ENCODE measurements around the gene NUP210. TPM values are rescaled to one million over a fixed set of nuclear protein-coding genes. Genes with fewer than 3 reads are reported as not detected.

Gene NUP210
- total and polyA plus RNA-seq, 2 of the 13 experiments (the other 11 are each of a cell fraction or from before 2014, with no cell fraction given): 31.6 to 35.2 TPM

DNA sequence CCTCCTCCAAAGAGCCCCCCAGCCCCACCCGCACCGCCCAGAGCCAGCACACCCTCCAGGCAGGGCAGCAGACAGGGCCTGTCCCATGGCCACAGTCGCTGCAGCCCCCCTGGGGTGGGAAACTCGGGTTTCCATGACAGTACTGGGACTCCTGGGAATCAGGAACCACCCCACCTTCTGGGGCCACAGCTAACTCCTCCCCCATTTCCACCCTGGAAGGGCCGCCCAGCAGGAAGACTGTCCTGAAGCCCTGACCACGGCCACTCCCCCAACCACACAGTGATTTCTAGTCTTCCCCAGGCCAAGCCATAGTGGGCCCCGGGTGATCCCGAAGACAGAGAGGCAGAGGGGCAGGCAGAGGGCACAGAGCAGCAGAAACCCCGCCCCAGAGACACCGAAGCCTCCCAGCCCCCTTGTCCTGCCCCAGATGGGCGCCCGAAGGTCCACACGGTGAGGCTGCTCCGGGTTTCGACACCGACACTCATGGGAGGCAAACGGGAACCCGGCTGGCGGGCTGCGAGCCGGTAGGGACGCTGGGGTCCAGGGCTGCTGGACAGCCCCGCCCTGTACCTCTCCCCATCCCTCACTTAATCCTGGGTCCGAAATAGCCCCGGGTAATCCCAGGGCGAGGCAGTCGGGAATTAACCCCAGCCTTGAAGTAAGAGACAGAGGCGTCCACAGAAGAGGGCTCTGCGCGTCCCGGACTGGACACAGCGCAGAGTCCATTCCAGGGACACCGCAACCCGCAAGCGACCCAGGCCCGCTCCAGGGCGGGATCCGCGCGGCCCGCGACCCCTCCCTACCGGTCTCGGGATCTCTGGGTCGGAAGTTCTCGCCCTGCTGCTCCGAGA is 138.4 kb downstream of the NUP210 start (continued):
- no peak for TF ChIP-seq TCF12 (IDR thresholded peaks at IDR 0.05)
- no peak for TF ChIP-seq TCF12 (CRISPR knock-in tag; IDR thresholded peaks at IDR 0.05)
- TF ChIP-seq ZNF570 (CRISPR knock-in tag; IDR thresholded peaks at IDR 0.05; ENCODE audit: borderline replicate concordance): no peak
- TF ChIP-seq, protein P1, sequence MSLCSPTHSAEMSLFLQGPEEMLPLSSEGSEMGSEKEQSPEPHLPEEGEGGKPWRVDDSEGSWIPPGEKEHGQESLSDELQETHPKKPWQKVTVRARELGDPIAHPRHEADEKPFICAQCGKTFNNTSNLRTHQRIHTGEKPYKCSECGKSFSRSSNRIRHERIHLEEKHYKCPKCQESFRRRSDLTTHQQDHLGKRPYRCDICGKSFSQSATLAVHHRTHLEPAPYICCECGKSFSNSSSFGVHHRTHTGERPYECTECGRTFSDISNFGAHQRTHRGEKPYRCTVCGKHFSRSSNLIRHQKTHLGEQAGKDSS (CRISPR knock-in tag; IDR thresholded peaks at IDR 0.05; ENCODE audit: borderline replicate concordance, low read depth): no peak; the same call in 1 of the 2 replicates
- TF ChIP-seq ZNF484 (CRISPR knock-in tag; IDR thresholded peaks at IDR 0.05; ENCODE audit: borderline replicate concordance, low read depth): no peak
- peak; percentile 37; the same call in 1 of the 2 replicates for TF ChIP-seq MED13 (CRISPR knock-in tag; IDR thresholded peaks at IDR 0.05)
- no peak for TF ChIP-seq ZNF34 (CRISPR knock-in tag; IDR thresholded peaks at IDR 0.05; ENCODE audit: borderline replicate concordance)
- TF ChIP-seq, protein P2, sequence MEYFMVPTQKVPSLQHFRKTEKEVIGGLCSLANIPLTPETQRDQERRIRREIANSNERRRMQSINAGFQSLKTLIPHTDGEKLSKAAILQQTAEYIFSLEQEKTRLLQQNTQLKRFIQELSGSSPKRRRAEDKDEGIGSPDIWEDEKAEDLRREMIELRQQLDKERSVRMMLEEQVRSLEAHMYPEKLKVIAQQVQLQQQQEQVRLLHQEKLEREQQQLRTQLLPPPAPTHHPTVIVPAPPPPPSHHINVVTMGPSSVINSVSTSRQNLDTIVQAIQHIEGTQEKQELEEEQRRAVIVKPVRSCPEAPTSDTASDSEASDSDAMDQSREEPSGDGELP (IDR thresholded peaks at IDR 0.05; ENCODE audit: borderline replicate concordance, low read depth): no peak
- TF ChIP-seq, protein P3, sequence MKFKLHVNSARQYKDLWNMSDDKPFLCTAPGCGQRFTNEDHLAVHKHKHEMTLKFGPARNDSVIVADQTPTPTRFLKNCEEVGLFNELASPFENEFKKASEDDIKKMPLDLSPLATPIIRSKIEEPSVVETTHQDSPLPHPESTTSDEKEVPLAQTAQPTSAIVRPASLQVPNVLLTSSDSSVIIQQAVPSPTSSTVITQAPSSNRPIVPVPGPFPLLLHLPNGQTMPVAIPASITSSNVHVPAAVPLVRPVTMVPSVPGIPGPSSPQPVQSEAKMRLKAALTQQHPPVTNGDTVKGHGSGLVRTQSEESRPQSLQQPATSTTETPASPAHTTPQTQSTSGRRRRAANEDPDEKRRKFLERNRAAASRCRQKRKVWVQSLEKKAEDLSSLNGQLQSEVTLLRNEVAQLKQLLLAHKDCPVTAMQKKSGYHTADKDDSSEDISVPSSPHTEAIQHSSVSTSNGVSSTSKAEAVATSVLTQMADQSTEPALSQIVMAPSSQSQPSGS (CRISPR knock-in tag; IDR thresholded peaks at IDR 0.05): no peak
- TF ChIP-seq ZNF501 (CRISPR knock-in tag; IDR thresholded peaks at IDR 0.05): peak; percentile 70
- TF ChIP-seq ZBTB3 (CRISPR knock-in tag; IDR thresholded peaks at IDR 0.05; ENCODE audit: borderline replicate concordance, low read depth): no peak
- TF ChIP-seq ZNF720 (CRISPR knock-in tag; IDR thresholded peaks at IDR 0.05): no peak
- no peak for TF ChIP-seq ZNF354B (CRISPR knock-in tag; IDR thresholded peaks at IDR 0.05)
- TF ChIP-seq, protein P4, sequence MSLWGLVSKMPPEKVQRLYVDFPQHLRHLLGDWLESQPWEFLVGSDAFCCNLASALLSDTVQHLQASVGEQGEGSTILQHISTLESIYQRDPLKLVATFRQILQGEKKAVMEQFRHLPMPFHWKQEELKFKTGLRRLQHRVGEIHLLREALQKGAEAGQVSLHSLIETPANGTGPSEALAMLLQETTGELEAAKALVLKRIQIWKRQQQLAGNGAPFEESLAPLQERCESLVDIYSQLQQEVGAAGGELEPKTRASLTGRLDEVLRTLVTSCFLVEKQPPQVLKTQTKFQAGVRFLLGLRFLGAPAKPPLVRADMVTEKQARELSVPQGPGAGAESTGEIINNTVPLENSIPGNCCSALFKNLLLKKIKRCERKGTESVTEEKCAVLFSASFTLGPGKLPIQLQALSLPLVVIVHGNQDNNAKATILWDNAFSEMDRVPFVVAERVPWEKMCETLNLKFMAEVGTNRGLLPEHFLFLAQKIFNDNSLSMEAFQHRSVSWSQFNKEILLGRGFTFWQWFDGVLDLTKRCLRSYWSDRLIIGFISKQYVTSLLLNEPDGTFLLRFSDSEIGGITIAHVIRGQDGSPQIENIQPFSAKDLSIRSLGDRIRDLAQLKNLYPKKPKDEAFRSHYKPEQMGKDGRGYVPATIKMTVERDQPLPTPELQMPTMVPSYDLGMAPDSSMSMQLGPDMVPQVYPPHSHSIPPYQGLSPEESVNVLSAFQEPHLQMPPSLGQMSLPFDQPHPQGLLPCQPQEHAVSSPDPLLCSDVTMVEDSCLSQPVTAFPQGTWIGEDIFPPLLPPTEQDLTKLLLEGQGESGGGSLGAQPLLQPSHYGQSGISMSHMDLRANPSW (CRISPR knock-in tag; IDR thresholded peaks at IDR 0.05; ENCODE audit: borderline replicate concordance): no peak
- TF ChIP-seq ERF (CRISPR knock-in tag; IDR thresholded peaks at IDR 0.05): no peak; the same call in 1 of the 2 replicates
- TF ChIP-seq ZKSCAN8 (CRISPR knock-in tag; IDR thresholded peaks at IDR 0.05; ENCODE audit: borderline replicate concordance): no peak
- peak; percentile 13; the same call in 1 of the 2 replicates for TF ChIP-seq NR2C2 (CRISPR knock-in tag; IDR thresholded peaks at IDR 0.05; ENCODE audit: borderline replicate concordance)
- TF ChIP-seq KLF12 (CRISPR knock-in tag; IDR thresholded peaks at IDR 0.05; ENCODE audit: borderline replicate concordance): no peak
- TF ChIP-seq POGZ (CRISPR knock-in tag; IDR thresholded peaks at IDR 0.05): 0 out of 2 replicates have a peak, but pooled peaks have one; percentile 24

All from HepG2 (cell line).